GM23338 (cell line): ENCODE measurements around the gene MIER3.

ENCODE experiments used
- CTCF ChIP-seq, 2 experiments: fragments of 200-600 bp in 1 of 2; sonication (generic) in 1 of 2; conservative IDR thresholded peaks; 2 replicates each; pipeline versions ENCODE4 v1.5.1 to v1.6.1; 2016 to 2017; ENCODE audit warnings: antibody characterized with exemption in 2 of 2, low read depth in 2 of 2, mild to moderate bottlenecking in 2 of 2, moderate library complexity in 1 of 2
- ETS1 ChIP-seq: IDR thresholded peaks from 2 replicates; pipeline ENCODE4 v1.6.1; 2016; ENCODE audit warnings: antibody characterized with exemption
- EZH2 ChIP-seq: fragments of 200-600 bp; sonication (generic); IDR thresholded peaks from one replicate; pipeline ENCODE4 v1.8.0; 2017; ENCODE audit warnings: antibody characterized with exemption, mild to moderate bottlenecking, low read depth; ENCODE audit not compliant: unreplicated experiment
- JUNB ChIP-seq: IDR thresholded peaks from one replicate; pipeline ENCODE4 v1.6.1; 2016; ENCODE audit warnings: antibody characterized with exemption; ENCODE audit not compliant: unreplicated experiment
- POLR2AphosphoS5 ChIP-seq: IDR thresholded peaks from 2 replicates; pipeline ENCODE4 v1.6.1; 2016; ENCODE audit warnings: antibody characterized with exemption, low read depth
- REST ChIP-seq: IDR thresholded peaks from one replicate; pipeline ENCODE4 v1.6.1; 2018; ENCODE audit warnings: antibody characterized with exemption; ENCODE audit not compliant: unreplicated experiment
- STAT1 ChIP-seq: IDR thresholded peaks from one replicate; pipeline ENCODE4 v1.6.1; 2016; ENCODE audit warnings: antibody characterized with exemption; ENCODE audit not compliant: unreplicated experiment

- TF ChIP-seq CTCF (conservative IDR thresholded peaks at IDR 0.05; ENCODE audit: low read depth in 2 of 2) (no peak), EZH2 (no peak), REST (no peak), STAT1 (no peak), POLR2AphosphoS5 (no peak), JUNB (no peak), ETS1 (no peak)
Measured at GRCh38 chr5:56988490-56988889, 36.6 kb upstream of the MIER3 start.
